Hepatocyte (in vitro differentiated cells): ENCODE data around the gene SCYGR1. TPM values are rescaled to one million over a fixed set of nuclear protein-coding genes. Genes with fewer than 3 reads are reported as not detected.
"Not testable (repeated sequence)": the region's sequence is repeated elsewhere in the genome, so short reads cannot be mapped to it uniquely, and the experiment has no call there.

Source experiments
- DNase-seq: peaks from one replicate; pipeline ENCODE4 v3.0.0-alpha.2; 2016; ENCODE audit warnings: low spot score
- H2AFZ ChIP-seq: fragments of 200-600 bp; sonication (generic); 2 replicates; pipeline ENCODE4 v1.6.0; 2016; ENCODE audit warnings: antibody characterized with exemption, mild to moderate bottlenecking
- H3K27ac ChIP-seq: fragments of 200-600 bp; sonication (generic); 2 replicates; pipeline ENCODE4 v1.5.1; 2016; ENCODE audit warnings: mild to moderate bottlenecking
- H3K27me3 ChIP-seq: fragments of 200-600 bp; sonication (generic); 2 replicates; pipeline ENCODE4 v1.6.1; 2016
- H3K36me3 ChIP-seq: fragments of 200-600 bp; sonication (generic); replicated peaks from 2 replicates; pipeline ENCODE4 v1.5.1; 2016; ENCODE audit warnings: low read depth; ENCODE audit not compliant: insufficient read depth
- H3K4me1 ChIP-seq: fragments of 200-600 bp; sonication (generic); 2 replicates; pipeline ENCODE4 v1.5.1; 2016; ENCODE audit warnings: mild to moderate bottlenecking, moderate library complexity; ENCODE audit not compliant: insufficient read depth
- H3K4me2 ChIP-seq: fragments of 200-600 bp; sonication (generic); 2 replicates; pipeline ENCODE4 v1.6.0; 2016
- H3K4me3 ChIP-seq: fragments of 200-600 bp; sonication (generic); 2 replicates; pipeline ENCODE4 v1.5.1; 2016; ENCODE audit warnings: mild to moderate bottlenecking
- H3K79me2 ChIP-seq: fragments of 200-600 bp; sonication (generic); 2 replicates; pipeline ENCODE4 v1.6.0; 2017; ENCODE audit warnings: mild to moderate bottlenecking
- H3K9me2 ChIP-seq: fragments of 200-600 bp; sonication (generic); replicated peaks from 2 replicates; pipeline ENCODE4 v1.6.0; 2017; ENCODE audit warnings: mild to moderate bottlenecking; ENCODE audit not compliant: insufficient read depth
- H3K9me3 ChIP-seq: fragments of 200-600 bp; sonication (generic); 2 replicates; pipeline ENCODE4 v1.5.1; 2016; ENCODE audit warnings: low read depth, mild to moderate bottlenecking
- H4K20me1 ChIP-seq: fragments of 200-600 bp; sonication (generic); 2 replicates; pipeline ENCODE4 v1.6.0; 2016; ENCODE audit warnings: mild to moderate bottlenecking; ENCODE audit not compliant: insufficient read depth, poor library complexity, severe bottlenecking
- EZH2 ChIP-seq: fragments of 200-600 bp; sonication (generic); IDR thresholded peaks from 2 replicates; pipeline ENCODE4 v1.6.1; 2016; ENCODE audit warnings: antibody characterized with exemption, mild to moderate bottlenecking, borderline replicate concordance
- EZH2phosphoT487 ChIP-seq: fragments of 200-600 bp; sonication (generic); IDR thresholded peaks from one replicate; pipeline ENCODE4 v1.6.1; 2018; ENCODE audit warnings: antibody characterized with exemption, mild to moderate bottlenecking, low read depth, moderate library complexity; ENCODE audit not compliant: unreplicated experiment, severe bottlenecking
- WGBS: methylation state at CpG from one replicate; pipeline ENCODE4 v1.1.6; 2016; ENCODE audit warnings: low lambda C conversion rate; ENCODE audit errors: missing lambda C conversion rate; 5-methylcytosine and 5-hydroxymethylcytosine counted together
- polyA plus RNA-seq: library from polyadenylated mRNA; unstranded; fragments of >200 nt; fragmentation: Nextera tagmentation; extraction: Ambion mirVana; gene quantifications from 2 replicates; pipeline ENCODE4 v1.2.1, GENCODE V29; 2016
- total RNA-seq: library from RNA; depleted of rRNA; stranded (reverse); fragments of >200 nt; gene quantifications from 2 replicates; pipeline ENCODE4 v1.2.3, GENCODE V29; 2014
- TF ChIP-seq, protein P1 (sequence below): fragments of 200-600 bp; sonication (generic); IDR thresholded peaks from 2 replicates; pipeline ENCODE4 v1.5.1; 2016; ENCODE audit warnings: antibody characterized with exemption, mild to moderate bottlenecking; ENCODE audit not compliant: poor library complexity

Gene SCYGR1
- total and polyA plus RNA-seq, 2 experiments from 2014 or later: not detected

DNA sequence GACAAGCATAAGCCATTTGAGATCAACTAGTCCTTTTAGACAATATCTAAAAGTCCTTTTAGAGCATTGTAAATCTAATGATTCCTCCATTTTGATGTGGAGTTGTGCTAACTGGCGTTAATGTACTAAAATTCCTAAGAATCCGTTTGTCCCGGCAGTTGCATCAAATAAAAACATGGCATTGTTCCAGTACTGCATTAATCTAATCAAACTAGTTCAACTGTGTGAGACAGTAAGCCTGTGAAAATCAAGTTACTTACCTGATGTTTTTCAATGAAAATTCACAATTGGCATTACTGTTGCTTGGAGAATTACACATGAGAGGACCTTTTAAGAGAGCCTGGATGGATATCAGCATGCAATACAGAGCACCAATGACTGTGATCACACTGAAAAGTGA, 21.9 kb downstream of the SCYGR1 start:
- WGBS: 65% methylated on average over 3 of the region's 3 CpGs
- H3K36me3 ChIP-seq: no peaks in the 10 kb centered on the region
- no peaks in the 10 kb centered on the region for H4K20me1 ChIP-seq
- H3K9me2 ChIP-seq: no peaks in the 10 kb centered on the region
- H3K27me3 ChIP-seq: no peaks in the 10 kb centered on the region
- no peak overlapping the region for H3K4me2 ChIP-seq
- H3K4me1 ChIP-seq: no peaks in the 10 kb centered on the region
- H3K4me3 ChIP-seq: no peak overlapping the region
- no peaks in the 10 kb centered on the region for H3K9me3 ChIP-seq
- no peak for DNase-seq
- H3K27ac ChIP-seq: no peak overlapping the region
- no peak overlapping the region for H2AFZ ChIP-seq
- TF ChIP-seq, protein P1, sequence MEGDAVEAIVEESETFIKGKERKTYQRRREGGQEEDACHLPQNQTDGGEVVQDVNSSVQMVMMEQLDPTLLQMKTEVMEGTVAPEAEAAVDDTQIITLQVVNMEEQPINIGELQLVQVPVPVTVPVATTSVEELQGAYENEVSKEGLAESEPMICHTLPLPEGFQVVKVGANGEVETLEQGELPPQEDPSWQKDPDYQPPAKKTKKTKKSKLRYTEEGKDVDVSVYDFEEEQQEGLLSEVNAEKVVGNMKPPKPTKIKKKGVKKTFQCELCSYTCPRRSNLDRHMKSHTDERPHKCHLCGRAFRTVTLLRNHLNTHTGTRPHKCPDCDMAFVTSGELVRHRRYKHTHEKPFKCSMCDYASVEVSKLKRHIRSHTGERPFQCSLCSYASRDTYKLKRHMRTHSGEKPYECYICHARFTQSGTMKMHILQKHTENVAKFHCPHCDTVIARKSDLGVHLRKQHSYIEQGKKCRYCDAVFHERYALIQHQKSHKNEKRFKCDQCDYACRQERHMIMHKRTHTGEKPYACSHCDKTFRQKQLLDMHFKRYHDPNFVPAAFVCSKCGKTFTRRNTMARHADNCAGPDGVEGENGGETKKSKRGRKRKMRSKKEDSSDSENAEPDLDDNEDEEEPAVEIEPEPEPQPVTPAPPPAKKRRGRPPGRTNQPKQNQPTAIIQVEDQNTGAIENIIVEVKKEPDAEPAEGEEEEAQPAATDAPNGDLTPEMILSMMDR: no peak
- TF ChIP-seq EZH2phosphoT487 (no peak), EZH2 (no peak)
- no peaks in the 10 kb centered on the region for H3K79me2 ChIP-seq

DNA sequence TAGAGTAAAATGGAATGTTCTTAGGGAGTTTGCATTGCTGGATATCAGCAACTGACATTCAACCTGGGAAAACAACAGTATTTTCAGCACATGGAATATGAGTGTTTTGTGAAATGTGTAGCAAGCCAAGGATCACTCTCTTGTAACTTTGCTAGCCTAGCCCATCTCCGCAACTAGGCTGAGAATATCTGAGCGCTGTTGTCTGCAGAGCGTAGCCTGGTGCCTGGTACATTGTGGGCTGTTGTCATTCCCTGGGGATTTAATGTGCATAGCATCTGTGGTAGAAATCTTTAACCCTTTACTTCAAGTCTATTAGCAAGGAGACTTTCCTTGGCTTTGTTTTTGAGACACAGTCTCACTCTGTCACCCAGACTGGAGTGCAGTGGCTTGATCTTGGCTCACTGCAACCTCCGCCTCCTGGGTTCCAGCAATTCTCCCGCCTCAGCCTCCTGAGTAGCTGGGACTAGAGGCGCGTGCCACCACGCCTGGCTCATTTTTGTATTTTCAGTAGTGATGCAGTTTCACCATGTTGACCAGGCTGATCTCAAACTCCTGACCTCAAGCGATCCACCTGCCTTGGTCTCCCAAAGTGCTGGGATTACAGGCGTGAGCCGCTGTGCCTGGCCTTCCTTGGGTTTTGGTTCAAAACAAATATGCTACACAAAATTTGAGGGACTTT, 23.0 kb downstream of the SCYGR1 start:
- peak; percentile 19 for DNase-seq
- H3K27me3 ChIP-seq, H3K4me1 ChIP-seq, H3K36me3 ChIP-seq, H2AFZ ChIP-seq, H3K9me3 ChIP-seq, H4K20me1 ChIP-seq, H3K4me3 ChIP-seq, H3K4me2 ChIP-seq, H3K9me2 ChIP-seq, H3K79me2 ChIP-seq: not testable (repeated sequence)
- 83% methylated on average over 11 of the region's 11 CpGs for WGBS
- peak overlapping the region; percentile 55 for H3K27ac ChIP-seq

DNA sequence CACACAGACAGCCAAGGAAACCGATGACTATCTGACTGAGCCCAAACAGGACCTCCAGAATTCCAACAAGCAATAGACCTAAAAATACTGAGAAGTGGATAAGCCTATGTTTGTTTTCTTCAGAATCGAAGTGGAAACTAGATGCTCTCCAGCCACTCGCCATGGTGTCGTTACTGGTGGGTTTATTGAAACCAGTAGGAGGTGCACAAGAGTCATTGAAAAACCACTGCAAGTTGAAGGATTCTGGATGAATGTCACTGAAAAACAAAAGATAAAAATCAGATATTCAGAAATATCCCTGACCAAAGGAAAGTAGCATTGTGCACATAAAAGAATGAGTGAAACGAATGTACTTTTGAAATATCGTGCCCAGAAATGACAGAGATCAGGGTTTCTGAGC, 24.0 kb downstream of the SCYGR1 start:
- H3K79me2 ChIP-seq: no peaks in the 10 kb centered on the region
- no peak overlapping the region for H3K4me2 ChIP-seq
- peak overlapping the region; percentile 7 for H3K27ac ChIP-seq
- H3K9me3 ChIP-seq: no peaks in the 10 kb centered on the region
- no peaks in the 10 kb centered on the region for H3K36me3 ChIP-seq
- no peak overlapping the region for H3K4me3 ChIP-seq
- H2AFZ ChIP-seq: no peak overlapping the region
- H3K9me2 ChIP-seq: no peaks in the 10 kb centered on the region
- WGBS: 97% methylated on average over 6 of the region's 6 CpGs
- DNase-seq: no peak
- TF ChIP-seq, protein P1: peak; percentile 14
- TF ChIP-seq EZH2phosphoT487 (no peak), EZH2 (no peak)
- H3K27me3 ChIP-seq: no peaks in the 10 kb centered on the region
- no peaks in the 10 kb centered on the region for H4K20me1 ChIP-seq
- H3K4me1 ChIP-seq: no peaks in the 10 kb centered on the region

DNA sequence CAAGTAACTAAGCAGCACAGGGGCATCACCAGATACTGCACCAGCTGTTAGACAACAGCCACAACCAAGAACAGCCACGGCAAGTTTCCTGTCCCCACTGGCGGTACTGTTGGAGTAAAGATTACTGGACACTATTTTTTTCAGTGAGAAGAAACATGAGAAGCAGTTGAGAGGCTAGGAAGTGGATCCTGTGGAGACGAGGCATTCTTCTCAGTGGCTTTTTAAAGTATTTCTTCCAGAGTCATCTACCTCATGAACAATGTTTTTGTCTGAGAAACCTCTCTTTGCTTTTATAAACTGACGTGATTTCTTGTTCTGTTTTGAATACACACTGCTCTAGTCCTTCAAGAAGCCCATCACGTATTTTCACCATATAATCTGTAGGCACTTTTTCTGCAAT, 27.4 kb downstream of the SCYGR1 start:
- 83% methylated on average over 5 of the region's 5 CpGs for WGBS
- Histone ChIP-seq H3K4me3 (no peak overlapping the region), H3K36me3 (no peaks in the 10 kb centered on the region), H3K9me2 (no peaks in the 10 kb centered on the region), H3K4me2 (no peak overlapping the region), H3K27ac (no peak overlapping the region), H2AFZ (no peak overlapping the region), H3K9me3 (no peaks in the 10 kb centered on the region), H4K20me1 (no peaks in the 10 kb centered on the region), H3K79me2 (no peaks in the 10 kb centered on the region), H3K4me1 (no peaks in the 10 kb centered on the region), H3K27me3 (no peaks in the 10 kb centered on the region)
- TF ChIP-seq EZH2 (no peak), EZH2phosphoT487 (no peak)
- TF ChIP-seq, protein P1: no peak
- DNase-seq: no peak
